ENCODE data around the gene DLG1. TPM values are rescaled to one million over a fixed set of nuclear protein-coding genes. Genes with fewer than 3 reads are reported as not detected.
"Not testable (repeated sequence)": the region's sequence is repeated elsewhere in the genome, so short reads cannot be mapped to it uniquely, and the experiment has no call there.

The DLG1 gene
- total RNA-seq, 2 experiments from 2014 or later: 72.2 to 81.6 TPM

DNA sequence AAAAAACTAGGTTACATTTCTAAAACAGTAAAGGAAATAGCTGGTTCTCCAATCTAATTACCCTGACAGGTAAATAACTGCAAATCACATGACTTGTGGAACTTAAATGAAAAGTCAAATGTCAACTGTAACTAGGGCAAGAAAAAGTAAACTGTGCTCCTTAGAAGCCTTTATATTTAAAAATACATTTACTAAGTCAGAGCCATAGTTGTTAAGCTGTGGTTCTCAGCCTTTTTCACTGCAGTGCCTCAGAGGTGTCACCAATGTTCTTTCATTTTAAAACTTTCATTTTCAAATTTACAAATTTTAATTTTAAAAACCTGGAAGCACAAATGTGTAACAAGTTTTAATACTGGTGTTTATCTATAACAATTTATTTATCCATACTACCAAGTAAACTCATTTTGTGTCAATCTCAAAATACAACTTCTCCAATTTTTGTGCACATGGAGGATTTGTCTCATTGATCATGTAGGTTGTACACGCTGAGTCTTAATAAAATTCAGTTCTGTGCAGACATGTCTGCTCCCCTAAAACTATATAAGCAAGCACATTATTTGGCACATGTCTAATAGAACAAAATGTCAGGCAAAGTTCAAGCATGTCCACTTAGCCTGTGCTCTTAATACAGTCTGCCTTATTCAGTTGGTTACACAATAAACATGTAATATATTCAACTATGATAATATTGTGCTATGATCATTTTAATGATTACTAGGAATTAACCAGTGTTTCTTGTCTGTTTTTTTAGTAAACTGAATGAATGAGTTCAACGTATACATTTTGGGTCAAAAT lies 70.4 kb downstream of the DLG1 start:
- no peak overlapping the region for H3K4me3 Mint-ChIP-seq
- H3K27me3 Mint-ChIP-seq: no peaks in the 10 kb centered on the region
- DNase-seq: no peak
- peaks cover 11% of the 10 kb centered on the region for H3K4me1 Mint-ChIP-seq
- H3K27ac Mint-ChIP-seq: peak overlapping the region; percentile 1
- no peaks in the 10 kb centered on the region for H3K9me3 Mint-ChIP-seq
- POLR2A ChIA-PET: no interaction called here
- CTCF ChIA-PET: no interaction called here
- H3K36me3 Mint-ChIP-seq (ENCODE audit: low read depth): no peaks in the 10 kb centered on the region

DNA sequence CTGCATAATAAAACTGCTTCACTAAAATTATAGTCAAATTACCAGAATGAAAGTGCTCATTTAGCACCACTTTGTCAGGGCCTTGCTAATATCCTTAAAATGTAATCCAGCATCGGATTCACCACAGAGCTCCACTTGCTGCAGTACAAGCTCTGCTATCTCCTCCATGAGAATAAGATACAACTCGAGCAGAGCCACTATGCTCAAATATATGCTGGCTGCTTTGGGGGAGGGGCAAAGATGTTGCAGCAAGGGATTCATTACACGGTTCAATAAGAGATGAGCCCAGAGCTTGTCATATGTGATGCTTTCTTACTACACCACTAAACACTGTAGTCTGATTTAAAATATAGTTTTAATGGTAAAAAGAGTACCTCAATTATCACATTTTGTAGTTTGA lies 72.2 kb downstream of the DLG1 start:
- Mint-ChIP-seq H3K27ac (no peak overlapping the region), H3K4me3 (no peak overlapping the region), H3K9me3 (no peaks in the 10 kb centered on the region), H3K4me1 (peaks cover 11% of the 10 kb centered on the region), H3K27me3 (no peaks in the 10 kb centered on the region), H3K36me3 (ENCODE audit: low read depth) (no peaks in the 10 kb centered on the region)
- ChIA-PET CTCF (interaction anchor here (1.0 to 1.1 kb wide), 2 partner anchors 9 to 18 kb away, joined by 3 read pairs; no protein-coding TSS in a partner anchor), POLR2A (no interaction called here)
- DNase-seq: no peak

DNA sequence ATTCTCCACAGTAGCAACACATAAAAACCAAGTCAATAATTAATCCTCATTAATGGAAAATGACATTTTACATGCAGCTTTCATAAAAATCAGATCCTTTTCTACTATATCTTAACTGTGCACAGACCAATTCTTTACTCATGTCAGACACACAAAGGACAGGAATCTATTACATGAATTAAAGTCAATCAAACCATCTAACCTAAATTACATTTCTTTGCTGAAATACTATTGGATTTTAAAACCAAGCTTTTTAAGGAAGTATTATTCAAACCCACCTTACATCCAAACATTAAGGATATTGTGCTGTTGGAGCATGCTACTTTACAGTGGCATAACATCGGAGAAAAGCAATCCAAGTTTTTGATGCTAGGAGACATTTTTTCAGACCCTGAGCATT lies 72.8 kb downstream of the DLG1 start:
- Mint-ChIP-seq H3K4me1 (peaks cover 11% of the 10 kb centered on the region), H3K27ac (no peak overlapping the region)
- CTCF ChIA-PET: interaction anchor here (1.0 to 1.1 kb wide), 2 partner anchors 10 to 19 kb away, joined by 3 read pairs; no protein-coding TSS in a partner anchor

DNA sequence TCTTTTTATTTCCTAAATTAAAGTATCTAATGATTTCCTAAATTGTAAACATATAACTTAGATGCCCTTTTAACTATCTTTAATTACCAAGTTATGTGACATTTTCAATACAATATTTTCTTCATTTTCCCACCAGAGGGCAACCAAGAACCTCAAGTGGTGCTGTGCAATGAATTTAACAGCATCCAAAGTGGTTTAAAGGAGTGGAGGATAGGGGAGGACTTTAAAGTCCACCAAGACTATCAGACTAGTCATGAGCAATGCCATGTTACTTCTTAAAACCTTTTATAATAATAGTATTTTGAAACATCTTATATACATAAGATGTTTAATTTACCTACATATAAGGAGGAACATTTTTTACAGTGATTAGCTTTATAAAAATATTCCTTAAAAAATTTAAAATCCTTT lies 74.4 kb downstream of the DLG1 start:
- Mint-ChIP-seq H3K27ac (no peak overlapping the region), H3K27me3 (no peaks in the 10 kb centered on the region), H3K9me3 (no peaks in the 10 kb centered on the region), H3K36me3 (ENCODE audit: low read depth) (no peaks in the 10 kb centered on the region), H3K4me3 (no peak overlapping the region), H3K4me1 (peaks cover 11% of the 10 kb centered on the region)
- CTCF ChIA-PET: no interaction called here
- peak; percentile 33 for DNase-seq
- POLR2A ChIA-PET: no interaction called here

More for the DNA sequence above, 72.8 kb downstream of the DLG1 start:
- Mint-ChIP-seq H3K4me3 (no peak overlapping the region), H3K27me3 (no peaks in the 10 kb centered on the region), H3K9me3 (no peaks in the 10 kb centered on the region), H3K36me3 (ENCODE audit: low read depth) (no peaks in the 10 kb centered on the region)
- POLR2A ChIA-PET: no interaction called here
- no peak for DNase-seq

DNA sequence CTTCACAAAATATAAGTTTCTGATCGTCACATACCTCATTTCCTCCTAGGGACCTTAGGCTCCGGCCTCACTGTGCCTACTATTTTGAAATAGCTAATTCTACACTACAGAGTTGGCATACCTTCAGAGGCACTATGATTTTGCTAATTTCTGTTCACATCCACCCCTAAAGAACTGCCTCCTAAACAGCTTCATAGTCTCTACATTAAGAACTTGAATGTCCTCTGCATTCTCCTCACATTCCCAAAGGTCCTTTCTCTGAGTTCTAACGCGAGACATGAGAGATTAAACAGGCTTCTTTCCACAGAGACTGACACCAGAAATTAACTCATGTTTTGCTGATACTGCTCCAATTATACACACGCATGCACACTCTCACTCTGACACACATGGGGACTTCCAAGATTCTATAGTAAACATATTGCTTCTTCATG lies 75.5 kb downstream of the DLG1 start:
- DNase-seq: no peak
- H3K4me1 Mint-ChIP-seq: peaks cover 6% of the 10 kb centered on the region
- H3K9me3 Mint-ChIP-seq: no peaks in the 10 kb centered on the region
- H3K27ac Mint-ChIP-seq: no peak overlapping the region
- POLR2A ChIA-PET: interaction anchor here (0.6 kb wide), 1 partner anchor 264 kb away, joined by 3 read pairs; no protein-coding TSS in a partner anchor
- CTCF ChIA-PET: interaction anchor here (1.0 to 1.8 kb wide), 3 partner anchors 11 to 279 kb away, joined by 3 to 4 read pairs (median 3); no protein-coding TSS in a partner anchor
- H3K27me3 Mint-ChIP-seq: no peaks in the 10 kb centered on the region
- no peaks in the 10 kb centered on the region for H3K36me3 Mint-ChIP-seq (ENCODE audit: low read depth)
- H3K4me3 Mint-ChIP-seq: no peak overlapping the region

DNA sequence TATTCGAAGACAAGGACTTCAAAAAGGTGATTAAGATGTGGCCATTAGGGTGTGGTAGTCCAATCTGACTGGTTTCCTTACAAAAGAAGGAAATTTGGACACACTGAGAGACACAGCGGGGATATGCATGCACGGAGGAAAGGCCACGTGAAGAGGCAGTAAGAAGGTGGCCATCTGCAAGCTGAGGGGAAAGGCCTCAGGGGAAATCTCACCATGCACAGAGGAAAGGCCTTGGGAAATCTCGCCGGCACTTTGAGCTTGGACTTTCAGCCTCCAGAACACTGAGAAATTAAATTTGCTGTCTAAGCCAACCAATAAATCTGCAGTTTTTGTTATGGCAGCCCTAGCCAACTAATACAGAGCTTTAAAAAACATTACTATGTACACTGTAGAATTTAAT lies 78.8 kb downstream of the DLG1 start:
- H3K27me3 Mint-ChIP-seq: no peaks in the 10 kb centered on the region
- H3K4me3 Mint-ChIP-seq: no peak overlapping the region
- H3K36me3 Mint-ChIP-seq (ENCODE audit: low read depth): no peaks in the 10 kb centered on the region
- ChIA-PET POLR2A (no interaction called here), CTCF (no interaction called here)
- no peak for DNase-seq
- no peaks in the 10 kb centered on the region for H3K9me3 Mint-ChIP-seq
- H3K4me1 Mint-ChIP-seq: peaks cover 2% of the 10 kb centered on the region
- no peak overlapping the region for H3K27ac Mint-ChIP-seq

DNA sequence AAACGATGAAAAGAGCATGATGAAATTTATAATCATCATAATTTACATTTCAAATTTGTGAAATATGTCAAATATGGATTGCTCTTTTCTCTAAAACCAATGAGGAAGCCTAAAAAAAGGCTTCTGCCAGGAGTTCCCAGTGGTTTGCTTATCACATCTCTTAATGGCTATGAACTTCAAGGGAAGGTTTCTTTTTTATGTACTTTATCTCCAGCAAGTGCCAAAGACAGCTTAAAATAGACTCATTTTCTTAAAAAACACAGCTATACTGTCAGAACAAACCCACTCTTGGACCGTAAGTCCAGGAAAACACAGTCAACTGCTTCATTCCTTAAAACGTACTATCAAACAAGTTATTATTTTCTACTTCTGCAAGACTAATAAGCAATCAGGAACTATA lies 80.2 kb downstream of the DLG1 start:
- Mint-ChIP-seq H3K27ac (no peak overlapping the region), H3K36me3 (ENCODE audit: low read depth) (peaks cover 1% of the 10 kb centered on the region), H3K4me3 (no peak overlapping the region), H3K4me1 (peaks cover 2% of the 10 kb centered on the region), H3K27me3 (no peaks in the 10 kb centered on the region), H3K9me3 (no peaks in the 10 kb centered on the region)
- ChIA-PET POLR2A (no interaction called here), CTCF (no interaction called here)
- no peak for DNase-seq

DNA sequence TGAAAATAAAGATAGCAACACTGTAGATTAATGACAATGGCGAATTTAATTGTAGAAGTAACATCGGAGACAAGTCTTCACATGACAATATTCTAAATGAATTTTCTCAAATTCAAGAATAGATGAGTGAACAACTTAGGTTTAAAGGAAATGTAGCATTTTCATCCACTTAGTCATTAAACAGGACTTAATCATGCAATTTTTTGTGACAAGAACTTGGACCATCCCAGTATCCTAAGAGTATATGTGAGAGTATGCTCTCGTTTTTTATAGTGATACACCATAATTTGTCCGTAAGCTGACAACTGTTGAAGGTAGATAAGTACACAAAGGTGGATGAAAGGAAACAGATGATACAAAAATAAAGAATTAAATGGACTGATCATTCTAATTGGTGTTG lies 81.5 kb downstream of the DLG1 start:
- ChIA-PET POLR2A (no interaction called here), CTCF (no interaction called here)
- H3K4me1 Mint-ChIP-seq: peaks cover 1% of the 10 kb centered on the region
- no peaks in the 10 kb centered on the region for H3K9me3 Mint-ChIP-seq
- no peak for DNase-seq
- H3K4me3 Mint-ChIP-seq: no peak overlapping the region
- no peaks in the 10 kb centered on the region for H3K27me3 Mint-ChIP-seq
- H3K27ac Mint-ChIP-seq: no peak overlapping the region
- peaks cover 2% of the 10 kb centered on the region for H3K36me3 Mint-ChIP-seq (ENCODE audit: low read depth)

DNA sequence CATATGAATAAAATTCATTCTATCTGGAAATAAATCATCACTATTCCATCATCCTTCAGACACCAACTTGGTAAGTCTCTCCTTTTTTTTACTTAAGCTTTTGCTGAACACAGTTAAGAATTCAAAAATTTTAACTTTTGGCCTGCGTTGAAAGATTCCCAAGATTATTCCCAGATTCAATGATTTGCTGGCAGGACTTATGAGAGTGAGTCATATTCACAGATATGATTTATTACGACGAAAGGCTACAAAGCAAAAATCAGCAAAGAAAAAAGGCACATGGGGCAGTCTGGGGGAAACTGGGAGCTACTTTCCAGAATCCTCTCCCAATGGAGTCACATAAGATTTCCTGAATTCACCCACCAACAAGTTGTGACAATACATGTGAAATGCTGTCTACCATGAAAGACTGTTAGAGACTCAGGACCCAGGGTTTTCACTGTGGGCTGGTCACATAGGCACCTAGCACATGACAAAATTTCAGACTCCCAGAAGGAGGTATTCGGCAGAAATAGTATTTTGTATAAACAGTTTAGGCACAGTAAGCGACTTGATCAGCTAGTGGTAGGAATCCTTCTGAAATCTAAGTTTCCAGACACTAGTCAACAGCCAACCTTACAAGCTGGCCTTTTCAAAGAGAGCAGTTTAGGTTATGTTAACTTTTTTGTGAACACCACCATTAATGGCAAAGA lies 82.1 kb downstream of the DLG1 start:
- peaks cover 8% of the 10 kb centered on the region for H3K36me3 Mint-ChIP-seq (ENCODE audit: low read depth)
- no peak for DNase-seq
- ChIA-PET POLR2A (no interaction called here), CTCF (no interaction called here)
- peaks cover 2% of the 10 kb centered on the region for H3K4me1 Mint-ChIP-seq
- H3K4me3 Mint-ChIP-seq: no peak overlapping the region
- H3K9me3 Mint-ChIP-seq: no peaks in the 10 kb centered on the region
- H3K27me3 Mint-ChIP-seq: no peaks in the 10 kb centered on the region
- no peak overlapping the region for H3K27ac Mint-ChIP-seq

DNA sequence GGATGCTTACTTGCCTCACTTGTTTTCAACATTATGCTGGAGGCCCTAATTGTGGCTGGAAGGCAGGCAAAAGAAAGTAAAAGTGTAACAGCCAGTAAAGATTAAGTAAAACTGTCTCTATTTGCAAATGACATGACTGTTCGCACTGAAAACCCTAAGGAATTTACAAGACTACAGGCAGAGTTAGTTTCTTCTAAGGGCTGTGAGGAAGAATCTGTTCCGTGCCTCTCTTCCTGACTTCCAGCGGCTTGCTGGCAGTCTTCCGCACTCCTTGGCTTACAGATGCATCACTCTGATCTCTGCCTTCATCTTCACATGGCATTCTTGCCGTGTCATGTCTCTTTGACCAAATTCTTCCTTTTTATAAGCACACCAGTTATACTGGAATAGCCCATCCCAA lies 86.1 kb downstream of the DLG1 start:
- peaks cover 11% of the 10 kb centered on the region for H3K4me1 Mint-ChIP-seq

DNA sequence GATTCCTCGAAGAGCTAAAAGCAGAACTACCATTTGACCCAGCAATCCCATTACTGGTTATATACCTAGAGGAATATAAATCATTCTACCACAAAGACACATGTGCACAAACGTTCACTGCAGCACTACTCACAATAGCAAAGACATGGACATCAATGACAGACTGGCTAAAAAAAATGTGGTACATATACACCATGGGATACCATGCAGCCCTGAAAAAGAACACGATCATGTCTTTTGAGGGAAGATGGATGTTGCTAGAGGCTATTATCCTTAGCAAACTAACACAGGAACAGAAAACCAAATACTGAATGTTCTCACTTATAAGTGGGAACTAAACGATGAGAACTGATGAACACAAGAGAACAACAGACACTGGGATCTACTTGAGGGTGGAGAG lies 86.7 kb downstream of the DLG1 start:
- H3K27ac Mint-ChIP-seq, H3K4me3 Mint-ChIP-seq, H3K27me3 Mint-ChIP-seq, DNase-seq, H3K9me3 Mint-ChIP-seq, POLR2A ChIA-PET: not testable (repeated sequence)
- Mint-ChIP-seq H3K36me3 (ENCODE audit: low read depth) (peaks cover 13% of the 10 kb centered on the region), H3K4me1 (peaks cover 11% of the 10 kb centered on the region)
- CTCF ChIA-PET: interaction anchor here (0.6 to 1.0 kb wide), 2 partner anchors 12 to 398 kb away, joined by 3 read pairs; no protein-coding TSS in a partner anchor

More for the DNA sequence above, 86.1 kb downstream of the DLG1 start:
- Mint-ChIP-seq H3K9me3 (no peaks in the 10 kb centered on the region), H3K27ac (no peak overlapping the region), H3K36me3 (ENCODE audit: low read depth) (peaks cover 13% of the 10 kb centered on the region), H3K27me3 (no peaks in the 10 kb centered on the region), H3K4me3 (no peak overlapping the region)
- no peak for DNase-seq
- POLR2A ChIA-PET: no interaction called here
- CTCF ChIA-PET: no interaction called here

DNA sequence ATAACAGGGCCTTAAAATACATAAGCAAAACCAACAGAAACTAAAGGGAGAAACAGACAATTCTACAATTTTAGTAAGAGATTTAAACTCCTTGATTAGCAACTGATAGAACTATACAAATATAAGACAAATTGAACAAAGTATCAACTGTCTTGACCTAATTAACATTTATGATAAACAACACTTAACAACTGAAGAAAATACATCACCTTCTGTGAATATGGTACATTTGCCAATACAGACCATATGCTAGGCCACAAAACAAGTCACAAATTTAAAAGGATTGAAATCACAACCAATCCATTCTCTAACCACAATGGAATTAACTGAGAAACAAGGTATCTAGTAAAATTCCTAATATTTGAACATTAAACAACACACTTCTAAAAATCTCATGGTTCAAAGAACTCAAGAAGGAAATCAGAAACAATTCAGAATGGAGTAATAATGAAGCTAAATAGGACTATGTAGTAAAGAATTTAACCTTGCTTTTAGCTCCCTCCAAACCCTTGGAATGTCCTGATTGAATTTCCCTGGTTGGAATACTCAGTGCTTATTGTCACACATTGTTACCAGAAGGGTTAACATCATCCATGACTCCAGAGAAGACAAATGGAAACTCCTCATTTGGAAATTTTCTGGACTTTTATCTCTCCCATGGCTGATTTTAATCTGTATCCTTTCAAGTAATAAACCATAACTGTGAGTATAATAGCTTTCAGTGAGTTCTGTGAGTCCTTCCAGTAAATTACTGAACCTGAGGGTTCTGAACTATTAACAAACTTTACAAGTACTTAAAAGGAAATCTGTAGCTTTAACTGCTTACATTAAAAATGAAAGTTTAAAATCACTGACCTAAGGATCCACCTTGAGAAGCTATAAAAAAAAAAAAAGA lies 88.8 kb downstream of the DLG1 start:
- DNase-seq: no peak
- H3K27me3 Mint-ChIP-seq: no peaks in the 10 kb centered on the region
- H3K4me1 Mint-ChIP-seq: peaks cover 20% of the 10 kb centered on the region
- H3K4me3 Mint-ChIP-seq: no peak overlapping the region
- H3K27ac Mint-ChIP-seq: no peak overlapping the region
- POLR2A ChIA-PET: no interaction called here
- CTCF ChIA-PET: interaction anchor here (0.6 kb wide), 1 partner anchor 514 kb away, joined by 3 read pairs; no protein-coding TSS in a partner anchor
- no peaks in the 10 kb centered on the region for H3K9me3 Mint-ChIP-seq
- H3K36me3 Mint-ChIP-seq (ENCODE audit: low read depth): peaks cover 13% of the 10 kb centered on the region

DNA sequence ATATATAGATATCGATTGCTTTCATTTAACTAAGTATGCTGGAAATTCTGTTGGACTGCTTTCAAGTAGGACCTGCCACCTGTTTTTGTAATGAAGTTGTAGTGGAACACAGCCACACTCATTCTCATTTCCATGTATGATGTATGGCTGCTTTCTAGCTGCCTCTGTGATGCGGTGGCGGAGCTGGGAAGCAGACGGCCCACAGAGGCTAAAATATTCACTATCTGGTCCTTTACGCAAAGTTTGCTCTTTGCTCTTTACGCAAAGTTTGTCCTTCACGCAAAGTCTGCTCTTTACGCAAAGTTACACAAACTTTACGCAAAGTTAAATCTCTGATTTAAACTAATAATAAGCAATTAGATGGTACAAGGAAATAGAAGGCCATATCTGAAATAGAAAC lies 91.5 kb downstream of the DLG1 start:
- Mint-ChIP-seq H3K4me1 (peaks cover 36% of the 10 kb centered on the region), H3K9me3 (no peaks in the 10 kb centered on the region), H3K36me3 (ENCODE audit: low read depth) (peaks cover 14% of the 10 kb centered on the region), H3K27me3 (no peaks in the 10 kb centered on the region), H3K4me3 (no peak overlapping the region), H3K27ac (no peak overlapping the region)
- no peak for DNase-seq
- CTCF ChIA-PET: no interaction called here
- POLR2A ChIA-PET: no interaction called here

Measured in activated CD4-positive, alpha-beta T cell treated with anti-CD3 and anti-CD28 coated beads, Interleukin-2, amount 10 ng/mL, durations not matched to agents 7 days and 5 days (primary cell).